Measurements from ENCODE around the gene BPTF.
A peak's percentile ranks its signal among the peaks of the same experiment; 100 is the strongest.
"Not testable (repeated sequence)": the region's sequence is repeated elsewhere in the genome, so short reads cannot be mapped to it uniquely, and the experiment has no call there.

BPTF gene

DNA sequence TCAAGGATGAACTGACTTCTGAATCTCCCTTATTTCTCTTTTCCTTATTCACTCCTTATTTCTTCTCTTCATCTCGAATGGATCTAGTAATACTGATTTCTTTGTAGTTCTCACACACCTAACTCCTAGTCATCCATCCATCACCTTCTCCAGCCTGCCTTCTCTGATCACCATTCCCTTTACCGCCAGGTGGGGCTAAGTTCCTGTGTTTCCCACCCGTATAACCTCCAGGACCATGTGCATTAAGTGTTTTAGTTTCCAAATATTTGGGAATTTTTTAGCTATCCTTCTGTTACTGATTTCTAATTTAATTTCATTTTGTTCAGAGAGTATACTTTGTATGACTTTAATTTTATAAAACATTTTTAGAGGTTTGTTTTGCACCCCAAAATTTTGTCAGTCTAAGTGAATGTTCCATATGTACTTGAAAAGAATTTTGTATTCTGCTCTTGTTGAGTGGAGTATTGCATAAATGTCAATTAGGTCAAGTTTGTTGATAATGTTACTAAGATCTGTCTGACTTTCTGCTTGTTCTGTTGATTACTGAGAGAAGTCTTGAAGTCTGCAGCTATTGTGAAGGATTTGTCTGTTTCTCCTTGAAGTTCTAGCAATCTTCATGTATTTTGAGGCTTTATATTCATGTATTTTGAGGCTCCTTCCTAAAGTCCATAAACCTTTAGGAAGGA is 8.8 kb downstream of the BPTF start:
- no peak for DNase-seq

DNA sequence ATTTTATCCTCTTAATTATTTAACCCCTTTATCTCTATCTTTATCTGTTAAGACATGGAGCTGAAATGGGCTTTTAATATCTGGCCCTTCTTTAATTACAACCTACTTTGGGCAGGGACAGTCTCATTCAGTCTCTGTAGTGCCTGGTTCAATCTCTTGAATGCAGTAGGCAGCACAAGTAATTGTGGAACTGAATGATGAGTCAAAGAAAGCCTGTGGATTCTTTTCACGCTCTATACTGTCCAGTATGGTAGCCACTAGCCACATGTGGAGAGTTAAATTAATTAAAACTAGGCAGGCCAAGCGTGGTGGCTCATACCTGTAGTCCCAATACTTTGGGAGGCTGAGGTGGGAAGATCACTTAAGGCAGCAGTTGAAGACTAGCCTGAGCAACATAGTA is 9.3 kb downstream of the BPTF start:
- no peak for DNase-seq

DNA sequence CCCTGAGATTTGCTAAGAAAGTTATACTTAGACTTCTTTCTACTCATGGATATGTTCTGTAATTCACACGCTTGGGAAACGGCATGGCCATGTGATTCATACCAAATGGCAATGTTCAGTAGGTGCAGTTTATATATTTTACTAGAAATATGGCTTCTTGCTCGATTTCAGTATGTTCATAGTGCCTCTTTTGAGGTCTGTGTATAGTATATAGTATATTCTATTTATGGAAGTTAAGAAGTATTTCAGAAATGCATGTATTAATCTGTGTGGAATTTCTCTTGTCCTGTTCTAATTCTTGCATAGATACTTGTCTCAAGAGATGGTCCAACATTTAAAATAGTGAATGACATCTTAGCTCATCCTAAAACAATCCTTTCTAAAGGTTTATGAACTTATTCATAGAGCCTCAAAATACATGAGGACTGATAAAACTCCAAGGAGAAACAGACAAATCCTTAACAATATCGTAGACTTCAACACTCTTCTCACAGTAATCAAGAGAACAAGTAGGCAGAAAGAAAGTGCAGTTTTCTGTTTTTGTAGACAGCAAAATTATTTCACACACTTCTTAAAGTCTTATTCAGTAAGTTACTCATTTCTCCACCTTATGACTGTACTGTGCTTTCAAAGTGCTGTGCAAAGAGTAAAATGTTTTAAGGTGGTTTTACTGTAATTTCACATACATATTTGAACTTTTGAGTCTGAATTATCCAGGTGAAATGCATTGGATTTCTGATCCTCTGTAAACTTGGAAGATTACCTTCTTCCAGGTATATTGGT is 11.1 kb downstream of the BPTF start:
- no peak for DNase-seq

DNA sequence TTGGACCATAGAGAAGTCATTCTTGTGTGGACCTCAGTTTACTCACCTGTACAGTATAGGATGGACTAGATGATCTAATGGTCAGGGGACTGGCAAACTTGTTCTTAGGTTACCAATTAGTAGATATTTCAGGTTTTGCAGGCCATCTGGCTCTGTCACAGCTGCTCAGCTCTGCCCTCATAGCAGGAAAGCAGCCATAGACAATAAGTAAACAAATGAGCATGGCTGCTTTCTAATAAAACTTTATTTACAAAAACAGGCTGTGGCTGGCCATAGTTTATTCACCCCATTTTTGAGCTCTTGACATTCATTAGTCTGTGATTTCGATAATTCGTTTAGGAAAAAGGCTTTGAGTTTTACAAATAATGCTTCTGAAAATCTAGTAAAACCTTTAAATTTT is 12.7 kb downstream of the BPTF start:
- DNase-seq: no peak

DNA sequence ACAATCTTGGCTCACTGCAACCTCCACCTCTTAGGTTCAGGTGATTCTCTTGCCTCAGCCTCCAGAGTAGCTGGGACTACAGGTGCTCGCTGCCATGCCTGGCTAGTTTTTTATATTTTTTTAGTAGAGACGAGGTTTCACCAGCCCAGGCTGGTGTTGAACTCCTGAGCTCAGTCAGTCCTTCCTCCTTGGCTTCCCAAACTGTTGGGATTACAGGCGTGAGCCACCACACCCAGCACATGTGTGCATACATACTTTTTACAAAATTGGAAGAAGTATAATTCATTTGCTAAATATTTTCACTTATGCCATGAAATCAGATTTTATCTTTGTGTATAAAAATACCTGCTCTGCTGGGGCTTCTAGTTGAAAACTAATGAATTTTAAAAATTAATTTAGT is 13.2 kb downstream of the BPTF start:
- DNase-seq: no peak

DNA sequence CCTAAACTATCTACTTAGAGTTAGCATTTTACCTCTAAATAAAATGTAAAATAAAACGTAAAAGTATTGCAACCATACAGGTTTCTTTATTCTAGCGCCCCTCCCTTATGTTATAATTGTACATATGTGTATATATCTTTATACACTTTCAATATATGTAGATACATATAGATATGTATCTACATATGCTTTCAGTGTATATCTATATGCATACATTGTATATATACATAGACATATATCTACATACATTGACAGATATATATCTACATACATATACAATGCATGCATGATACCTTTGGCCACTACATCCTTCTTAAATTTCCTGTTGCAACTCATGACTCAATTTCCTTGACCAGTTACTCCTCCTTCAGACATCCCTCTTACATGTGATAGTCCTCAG is 16.7 kb downstream of the BPTF start:
- DNase-seq: no peak

DNA sequence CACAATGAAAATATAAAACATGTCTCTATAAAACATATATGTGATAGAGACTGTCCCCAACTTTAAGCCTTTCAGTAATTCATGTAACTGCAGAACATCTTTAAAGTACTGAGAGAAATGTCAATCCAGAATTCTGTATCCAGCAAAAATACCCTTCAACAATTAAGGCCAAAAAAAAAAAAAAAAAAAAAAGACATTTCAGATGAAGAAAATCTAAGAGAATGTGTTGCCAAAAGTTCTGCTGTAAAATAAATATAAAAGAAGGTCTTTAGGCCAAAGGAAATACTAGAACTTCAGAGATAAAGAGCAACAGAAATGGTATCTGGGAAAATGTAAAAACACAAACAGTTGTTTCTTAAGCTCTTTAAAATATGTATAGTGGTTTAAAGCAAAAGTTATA is 17.3 kb downstream of the BPTF start:
- DNase-seq: no peak

DNA sequence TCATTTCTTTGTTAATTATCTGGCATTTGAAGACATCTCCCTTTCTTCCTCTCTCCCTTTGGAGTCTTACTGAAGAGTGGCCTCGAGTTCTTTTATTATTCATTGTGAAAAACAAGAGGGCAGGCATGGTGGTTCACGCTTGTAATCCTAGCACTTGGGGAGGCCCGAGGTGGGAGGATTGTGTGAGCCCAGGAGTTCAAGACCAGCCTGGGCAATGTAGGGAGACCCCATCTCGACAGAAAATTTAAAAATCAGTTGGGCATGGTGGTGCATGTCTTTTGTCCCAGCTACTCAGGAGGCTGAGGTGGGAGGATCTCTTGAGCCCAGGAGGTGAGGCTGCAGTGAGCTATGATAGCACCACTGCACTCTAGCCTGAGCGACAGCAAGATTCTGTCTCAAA is 20.1 kb downstream of the BPTF start:
- DNase-seq: no peak

DNA sequence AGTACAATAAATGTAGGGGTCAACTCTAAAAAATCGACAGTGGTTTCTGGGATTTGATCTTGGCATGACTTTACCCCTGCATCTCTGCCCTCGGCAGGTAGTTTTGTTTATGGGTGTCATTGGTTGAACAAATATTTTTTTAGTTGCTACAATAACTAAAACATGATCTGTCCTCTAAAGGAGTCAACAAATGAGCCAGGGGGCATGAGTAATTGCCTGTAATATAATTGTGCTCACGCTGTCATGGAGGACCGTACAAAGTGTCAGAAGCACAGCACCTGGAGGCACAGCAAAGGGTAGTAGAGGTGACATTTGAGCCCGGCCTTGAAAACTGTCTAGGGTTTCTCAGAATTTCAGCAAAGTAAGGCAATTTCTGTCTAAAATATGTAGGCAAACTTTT is 22.9 kb downstream of the BPTF start:
- not testable (repeated sequence) for DNase-seq

DNA sequence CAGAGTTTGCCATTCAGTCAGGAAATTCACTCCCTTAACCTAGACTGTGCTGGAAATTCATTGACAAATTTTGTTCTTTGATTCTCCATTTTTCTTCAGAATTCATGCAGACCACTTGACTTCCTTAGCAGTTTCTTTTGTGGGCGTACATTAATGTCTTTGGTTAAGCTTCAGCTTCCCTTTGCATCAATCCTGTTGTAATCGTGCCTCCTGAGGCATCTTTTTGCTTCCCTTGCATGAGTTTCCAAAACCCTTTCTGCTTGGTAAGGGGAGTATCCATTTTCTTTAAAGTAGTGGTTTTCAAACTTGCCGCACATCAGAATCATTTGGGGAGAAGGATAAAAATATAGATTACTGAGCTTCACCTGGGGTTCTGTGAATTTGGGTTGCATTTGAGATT is 23.5 kb downstream of the BPTF start:
- DNase-seq: peak; percentile 62 to 66

DNA sequence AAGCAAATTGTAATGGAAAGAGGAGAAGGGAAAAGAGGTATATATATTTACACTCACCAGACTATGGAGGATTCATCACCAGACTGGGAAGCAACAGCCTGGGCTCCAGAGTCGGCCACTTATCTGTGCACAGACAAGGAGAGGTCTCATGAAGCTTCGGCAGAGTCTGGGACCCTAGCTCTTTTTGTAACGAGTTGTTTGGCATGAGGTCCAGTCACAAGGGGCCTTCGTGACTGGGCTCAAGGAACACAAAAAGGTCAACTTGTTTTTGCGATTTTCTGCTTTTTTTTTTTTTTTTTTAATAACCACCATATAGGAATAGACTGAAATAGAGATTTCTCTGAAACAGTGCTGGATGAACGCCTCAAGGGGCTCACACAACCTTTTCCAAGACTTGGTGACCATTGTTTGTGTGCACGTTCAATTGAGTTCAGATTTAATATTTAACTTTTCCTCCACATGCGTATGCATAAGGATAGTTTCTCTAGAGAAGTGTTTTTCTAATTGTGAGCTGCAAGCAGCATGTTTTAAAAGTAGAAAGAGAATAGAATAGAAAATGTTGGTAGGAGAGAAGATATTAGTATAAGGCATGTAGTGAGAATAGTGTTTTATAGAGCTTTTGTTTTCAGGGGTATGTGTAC is 25.8 kb downstream of the BPTF start:
- DNase-seq: no peak

DNA sequence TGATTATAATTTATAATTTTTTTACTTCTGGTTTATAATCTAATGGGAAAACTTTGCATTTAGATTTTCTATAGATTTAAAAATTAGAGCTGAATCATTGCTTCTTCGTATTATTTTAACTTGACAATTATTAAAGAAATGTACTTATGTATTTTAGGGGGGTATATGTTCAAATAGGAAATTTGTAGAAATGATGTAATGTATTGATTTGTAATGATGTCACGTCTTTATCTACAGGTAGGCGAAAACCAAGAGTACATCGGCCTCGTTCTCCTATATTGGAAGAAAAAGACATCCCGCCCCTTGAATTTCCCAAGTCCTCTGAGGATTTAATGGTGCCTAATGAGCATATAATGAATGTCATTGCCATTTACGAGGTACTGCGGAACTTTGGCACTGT is 28.4 kb downstream of the BPTF start:
- no peak for DNase-seq

DNA sequence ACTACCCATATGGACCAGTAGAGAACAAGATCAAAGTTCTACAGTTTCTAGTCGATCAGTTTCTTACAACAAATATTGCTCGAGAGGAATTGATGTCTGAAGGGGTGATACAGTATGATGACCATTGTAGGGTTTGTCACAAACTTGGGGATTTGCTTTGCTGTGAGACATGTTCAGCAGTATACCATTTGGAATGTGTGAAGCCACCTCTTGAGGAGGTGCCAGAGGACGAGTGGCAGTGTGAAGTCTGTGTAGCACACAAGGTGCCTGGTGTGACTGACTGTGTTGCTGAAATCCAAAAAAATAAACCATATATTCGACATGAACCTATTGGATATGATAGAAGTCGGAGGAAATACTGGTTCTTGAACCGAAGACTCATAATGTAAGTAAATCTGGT is 29.1 kb downstream of the BPTF start:
- DNase-seq: no peak

DNA sequence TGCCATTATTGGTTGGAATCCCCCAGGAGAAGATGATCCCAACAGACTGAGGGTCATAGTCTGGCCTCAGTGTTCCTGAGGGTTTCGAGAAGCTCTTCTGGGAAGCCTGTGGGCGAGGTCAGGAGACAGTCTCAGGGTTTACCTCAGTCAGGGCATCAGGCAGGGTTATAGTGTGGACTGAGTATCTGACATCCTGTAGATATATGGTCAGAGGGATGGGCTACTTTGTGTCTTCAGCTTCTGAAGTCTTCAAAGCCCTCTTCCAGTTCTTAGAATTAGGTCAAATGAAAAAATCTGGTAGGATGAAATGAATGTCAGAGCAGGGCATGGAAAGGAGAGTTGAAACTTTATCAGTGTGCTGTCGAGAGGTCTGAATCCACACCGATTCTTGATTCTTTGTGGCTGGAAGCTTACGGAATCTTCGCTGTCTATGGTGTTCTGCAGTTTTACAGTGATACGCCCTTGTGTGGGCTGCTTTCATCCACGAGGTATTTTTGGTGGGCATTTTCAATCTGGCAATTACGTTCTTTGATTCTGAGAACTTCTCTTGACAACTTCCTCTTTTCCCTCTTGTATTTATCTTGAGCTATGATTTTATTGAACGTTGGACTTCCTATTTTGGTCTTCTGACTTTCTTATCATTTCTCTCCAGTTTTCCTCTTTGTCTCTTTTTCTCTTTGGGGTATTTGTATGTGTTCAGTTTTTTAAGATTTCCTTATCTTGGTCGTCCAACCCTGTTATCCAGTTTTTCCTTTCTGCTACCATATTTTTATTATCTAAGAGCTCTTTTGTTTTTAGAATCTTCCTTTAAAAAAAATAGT is 30.4 kb downstream of the BPTF start:
- peak; percentile 64 to 77 for DNase-seq

DNA sequence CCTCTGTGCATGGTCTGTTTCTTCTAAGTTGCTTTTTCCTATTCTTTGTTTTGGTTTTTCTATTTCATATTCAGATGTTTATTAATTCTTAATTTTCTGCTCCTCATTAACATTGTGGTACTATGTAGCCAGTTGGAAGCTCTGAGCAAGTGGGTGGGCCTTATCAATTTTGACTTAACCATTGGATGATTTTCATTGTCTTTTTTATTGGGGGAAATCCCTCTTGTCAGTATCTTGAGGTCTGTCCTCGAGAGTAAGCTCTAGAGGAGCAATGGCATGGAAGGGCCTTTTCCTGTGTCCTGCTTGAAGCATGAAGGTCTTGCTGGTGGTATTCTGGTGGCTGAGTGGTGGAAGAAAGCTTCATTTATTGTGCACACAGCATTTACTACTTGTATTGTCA is 31.1 kb downstream of the BPTF start:
- DNase-seq: not testable (repeated sequence)

DNA sequence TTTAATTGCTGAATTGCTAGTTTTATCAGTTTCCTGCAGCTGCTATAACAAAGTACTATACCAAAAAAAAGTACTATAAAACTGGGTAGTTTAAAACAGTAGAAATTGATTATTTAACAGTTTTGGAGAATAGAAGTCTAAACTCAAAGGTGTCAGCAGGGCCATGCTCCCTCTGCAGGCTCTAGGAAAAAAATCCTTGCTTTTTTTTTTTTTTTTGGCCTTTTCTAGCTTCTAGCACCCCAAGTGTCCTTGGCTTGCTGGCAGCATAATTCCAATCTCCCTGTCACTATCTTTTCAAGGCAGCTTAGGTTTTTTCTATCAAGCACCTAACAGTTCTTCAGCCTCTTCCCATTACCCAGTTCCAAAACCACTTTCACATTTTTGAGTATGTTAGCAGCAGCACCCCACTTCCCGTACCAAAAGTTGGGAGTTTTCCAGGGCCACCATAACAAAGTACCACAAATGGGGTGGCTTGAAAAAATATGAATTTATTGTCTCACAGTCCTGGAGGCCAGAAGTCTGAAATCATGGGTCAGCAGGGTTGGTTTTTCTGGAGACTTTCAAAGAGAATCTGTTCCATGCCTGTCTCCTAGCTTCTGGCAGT is 37.4 kb downstream of the BPTF start:
- peak in 1 of 2 donors; percentile 7 for DNase-seq

DNA sequence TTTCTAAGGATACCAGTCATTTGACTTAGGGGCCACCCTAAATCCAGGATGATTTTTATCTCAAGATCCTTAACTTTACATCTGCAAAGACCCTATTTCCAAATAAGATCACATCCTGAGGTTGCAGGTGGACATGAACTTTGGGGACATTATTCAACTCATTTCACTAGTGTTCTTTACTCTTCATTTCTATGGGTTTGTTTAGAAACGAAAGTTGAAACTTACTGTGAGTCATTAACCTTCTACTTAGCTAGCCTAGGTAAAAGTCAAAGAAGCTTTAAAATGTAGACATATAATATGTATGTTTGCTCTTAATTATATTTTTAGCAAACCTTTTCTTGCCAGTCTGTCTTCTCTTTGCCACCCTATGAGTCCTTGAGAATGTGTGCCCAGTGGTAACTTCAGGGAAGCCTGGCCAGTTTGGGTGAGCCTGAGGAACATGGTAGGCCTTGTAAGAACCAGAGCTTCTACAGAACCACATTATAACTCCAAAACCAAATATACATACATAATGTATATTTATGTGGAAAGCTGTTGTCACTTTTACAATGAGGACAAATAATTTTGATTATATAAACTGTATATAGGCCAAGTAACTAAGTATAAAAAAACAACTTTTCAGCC is 38.4 kb downstream of the BPTF start:
- DNase-seq: no peak

DNA sequence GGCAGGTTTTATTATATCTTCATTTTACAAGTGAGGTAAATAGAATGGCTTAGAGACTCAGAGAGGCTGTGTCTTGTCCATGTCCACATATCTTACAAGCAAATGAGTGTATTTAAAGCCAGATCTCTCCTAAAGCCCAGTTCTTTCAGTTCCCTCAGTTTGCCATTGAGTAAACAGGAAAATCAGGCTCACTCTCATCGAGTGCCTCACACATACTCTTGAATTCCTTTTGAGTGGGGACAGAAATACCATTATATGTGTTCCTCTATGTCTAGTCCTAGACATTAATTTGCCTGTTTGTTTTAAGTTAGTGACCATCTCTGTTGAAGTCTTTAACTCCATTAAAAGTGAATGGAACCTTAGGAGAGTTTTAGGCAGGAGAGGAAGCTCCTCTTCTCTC is 40.1 kb downstream of the BPTF start:
- DNase-seq: no peak

DNA sequence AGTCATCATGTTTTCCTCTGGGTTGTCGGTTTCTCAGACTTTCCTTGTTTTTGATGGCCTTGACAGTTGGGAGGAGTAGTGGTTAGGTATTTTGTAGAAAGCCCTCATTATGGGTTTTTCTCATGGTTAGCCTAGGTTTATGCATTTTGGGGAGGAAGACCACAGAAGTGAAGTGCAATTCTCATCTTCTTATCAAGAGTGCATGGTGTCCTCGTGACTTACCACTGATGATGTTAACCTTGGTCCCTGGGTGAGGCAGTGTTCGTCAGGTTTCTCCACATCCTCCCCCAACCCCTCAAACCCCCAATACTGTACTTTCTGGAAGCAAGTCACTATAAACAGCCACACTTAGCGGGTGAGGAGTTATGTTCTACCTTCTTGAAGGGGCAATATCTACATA is 42.3 kb downstream of the BPTF start:
- DNase-seq: no peak

DNA sequence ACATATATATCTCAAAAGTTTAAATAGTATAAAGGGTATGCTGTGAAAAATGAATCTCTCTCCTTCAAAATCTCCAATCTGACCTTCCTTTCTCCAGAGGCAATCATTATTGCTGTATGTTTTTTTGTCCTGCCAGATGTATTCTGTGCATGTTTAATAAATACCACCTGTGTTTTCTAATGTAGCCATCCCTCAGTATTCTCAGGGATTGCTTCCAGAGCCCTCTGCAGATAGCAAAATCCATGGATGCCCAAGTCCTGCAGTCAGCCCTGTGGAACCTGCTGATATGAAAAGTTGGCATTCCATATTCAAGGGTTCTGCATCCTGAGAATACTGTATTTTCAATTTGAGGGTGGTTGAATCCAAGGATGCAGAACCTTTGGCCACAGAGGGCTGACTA is 42.9 kb downstream of the BPTF start:
- no peak for DNase-seq

DNA sequence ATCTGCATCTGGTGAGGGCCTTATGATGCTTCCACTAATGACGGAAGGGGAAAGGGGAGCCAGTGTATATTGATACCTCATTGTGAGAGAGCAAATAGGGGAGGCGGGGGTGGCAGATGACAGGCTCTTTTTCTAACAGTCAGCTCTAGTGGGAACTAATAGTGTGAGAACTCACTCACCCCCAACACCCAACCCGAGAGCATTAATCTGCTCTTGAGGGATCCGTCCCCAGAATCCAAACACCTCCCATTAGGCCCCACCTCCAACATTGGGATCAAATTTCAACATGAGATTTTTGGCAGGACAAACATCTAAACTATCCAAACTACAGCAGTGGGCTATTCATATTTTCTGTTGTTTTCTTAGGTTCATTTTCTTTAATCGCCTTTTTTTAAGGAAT is 54.4 kb downstream of the BPTF start:
- no peak for DNase-seq

DNA sequence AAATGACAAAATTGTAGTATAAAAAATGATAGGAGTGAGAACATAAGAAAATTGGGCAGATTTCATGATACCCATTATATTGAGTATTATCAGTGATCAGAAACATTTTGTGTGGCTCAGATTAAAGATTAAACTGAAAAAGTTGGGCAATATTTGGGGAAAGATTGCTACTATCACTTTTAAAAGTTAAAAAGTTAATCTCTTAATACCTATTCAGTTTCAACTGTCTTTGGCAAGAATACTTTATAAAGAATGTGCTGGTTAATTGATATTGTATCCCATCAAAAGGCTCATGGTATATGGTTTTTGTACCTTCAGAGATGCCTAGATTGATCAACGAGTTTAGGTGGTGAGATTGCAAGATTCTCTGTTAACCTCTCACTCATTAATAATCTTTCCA is 55.8 kb downstream of the BPTF start:
- no peak for DNase-seq
